GM21526 (cell line): ENCODE results near the gene MBNL2.

ENCODE experiments used
- ATAC-seq: cut with Tn5 transposase; IDR thresholded peaks from one replicate; pipeline ENCODE4 v1.9.1; 2021; ENCODE audit warnings: moderate library complexity; ENCODE audit not compliant: unreplicated experiment, low FRiP score

MBNL2 gene

DNA sequence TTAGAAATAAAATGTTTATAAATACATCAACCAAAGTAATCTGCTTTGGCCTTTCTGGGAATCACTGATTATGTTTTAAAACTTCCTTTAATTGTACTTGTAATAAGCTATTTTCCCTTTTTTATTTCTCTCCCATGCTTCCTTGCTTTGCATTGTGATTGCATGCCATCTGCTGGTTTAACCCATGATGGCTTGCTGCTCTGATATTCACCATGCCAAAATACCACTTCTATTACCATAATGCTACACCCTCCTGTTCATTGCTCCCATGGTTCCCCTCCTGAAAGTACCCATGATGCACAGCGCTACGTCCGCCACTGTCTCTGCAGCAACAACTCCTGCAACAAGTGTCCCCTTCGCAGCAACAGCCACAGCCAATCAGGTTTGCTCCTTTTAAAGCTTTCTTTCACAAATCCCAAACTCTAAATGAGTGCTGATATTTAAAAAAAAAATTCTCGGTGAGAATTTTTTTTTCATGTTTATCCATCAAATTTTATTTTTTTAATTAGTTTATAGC lies 144.1 kb downstream of the MBNL2 start:
- ATAC-seq = no peak

DNA sequence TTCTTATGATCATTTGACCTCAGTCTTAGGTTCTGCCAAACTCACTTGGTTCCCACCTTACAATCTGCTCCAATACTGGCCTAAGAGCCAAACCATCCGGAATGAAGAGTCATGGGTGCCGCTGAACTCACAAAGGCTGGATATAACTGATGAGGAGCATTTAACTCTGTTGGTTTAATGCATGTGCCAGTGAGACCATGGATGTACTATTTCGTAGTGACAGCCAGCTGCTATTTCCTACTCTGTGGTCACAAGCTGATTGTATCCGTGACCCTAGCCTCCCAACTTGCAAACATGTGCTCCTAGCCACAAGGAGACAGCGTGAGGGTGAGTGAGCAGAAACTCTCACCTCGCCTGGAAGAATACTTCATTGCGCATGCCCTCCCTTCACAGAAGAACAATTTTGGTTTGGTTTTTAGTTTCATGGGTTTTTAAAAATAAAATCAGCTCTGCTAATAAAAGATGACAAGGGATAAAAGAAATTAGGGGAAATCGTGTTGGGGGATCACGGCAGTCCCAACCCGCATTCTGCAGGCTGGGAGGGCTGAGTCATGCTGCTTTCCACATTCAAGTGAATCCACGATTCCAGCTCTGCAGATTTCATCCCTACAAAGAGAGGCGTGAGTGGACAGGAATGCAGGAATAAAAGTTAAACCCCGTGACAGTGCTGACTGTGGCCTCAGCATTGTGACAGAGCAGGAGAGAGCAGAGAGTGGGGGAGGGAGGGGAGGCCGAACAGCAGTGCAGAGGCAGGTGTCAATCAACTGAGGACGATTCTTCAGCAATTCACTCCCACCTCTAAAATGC lies 145.1 kb downstream of the MBNL2 start:
- ATAC-seq = no peak

DNA sequence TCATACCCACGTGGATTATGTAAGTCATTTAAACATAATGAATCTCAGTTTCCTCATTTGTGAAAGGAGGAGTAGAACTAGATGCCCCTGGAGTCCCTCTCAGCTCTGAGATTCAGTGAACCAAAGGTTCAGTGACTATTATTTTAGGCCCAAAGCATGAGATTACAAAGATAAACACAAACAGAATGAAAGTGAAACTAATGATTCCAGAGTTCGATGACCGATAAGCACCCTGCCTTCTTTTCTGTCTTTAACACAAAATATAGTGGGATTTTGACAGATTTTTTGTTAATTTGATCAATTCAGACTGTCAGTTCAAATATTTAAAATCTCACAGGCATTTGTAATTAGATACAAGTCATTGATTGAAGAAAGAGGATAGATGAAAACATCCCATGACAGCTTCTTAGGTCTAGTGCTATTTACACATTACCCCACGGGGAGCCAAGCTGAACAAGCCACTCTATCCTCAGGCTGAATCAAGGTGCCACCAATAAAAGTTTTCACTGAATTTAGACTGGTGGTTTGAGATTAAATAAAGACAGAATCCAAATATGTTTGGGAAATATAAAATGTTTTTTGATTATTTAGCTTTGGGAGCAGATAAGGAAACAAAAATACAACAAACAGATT lies 147.2 kb downstream of the MBNL2 start:
- peak; percentile 88 for ATAC-seq

DNA sequence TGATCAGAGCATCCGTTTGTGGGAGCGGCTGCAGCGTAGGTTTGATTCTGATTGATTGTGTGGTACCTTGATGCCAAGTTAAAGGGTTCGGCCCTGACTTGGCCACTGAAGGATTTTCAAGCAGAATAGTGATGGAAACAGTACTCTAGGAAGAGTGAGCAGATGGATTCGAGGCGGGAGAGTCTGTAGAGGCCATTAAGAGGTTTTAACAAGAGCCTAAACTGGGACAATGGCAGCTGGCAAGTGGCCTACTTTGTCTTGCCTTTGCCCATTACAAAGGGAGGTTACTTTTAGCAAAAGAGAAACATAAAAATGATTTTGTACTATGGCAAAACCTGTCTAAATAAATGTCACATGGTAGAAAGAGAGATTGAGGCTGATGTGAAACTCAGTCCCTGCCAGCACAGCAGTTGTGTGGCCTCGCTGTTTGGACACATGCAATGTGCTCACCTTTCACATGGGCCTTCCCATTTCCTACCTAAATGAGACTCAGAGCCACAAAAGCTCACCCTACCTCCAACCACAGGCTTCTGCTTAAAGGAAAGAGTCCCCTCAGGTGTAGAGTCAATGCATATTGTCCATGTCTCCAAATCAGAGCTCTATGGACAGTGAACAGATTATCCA lies 149.5 kb downstream of the MBNL2 start:
- no peak for ATAC-seq

DNA sequence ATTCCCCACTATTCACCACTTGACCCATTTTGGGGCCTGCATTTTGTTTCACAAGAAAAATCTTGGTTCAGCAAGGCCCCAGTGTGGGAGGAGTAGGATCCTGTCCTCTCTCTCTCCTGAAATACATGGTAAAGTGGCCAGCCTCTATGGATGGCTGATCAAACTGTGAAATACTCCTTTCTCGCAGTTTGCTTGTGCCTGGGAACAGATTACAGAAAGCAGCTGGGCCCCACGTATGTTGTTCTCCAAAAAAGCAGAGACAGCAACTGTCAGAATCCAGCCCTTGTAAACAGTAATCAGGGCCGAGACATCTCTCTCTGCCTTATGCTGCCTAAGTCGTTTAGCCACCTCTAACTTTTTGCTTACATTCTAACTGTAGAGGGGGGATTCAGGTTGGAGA lies 150.8 kb downstream of the MBNL2 start:
- ATAC-seq = no peak

DNA sequence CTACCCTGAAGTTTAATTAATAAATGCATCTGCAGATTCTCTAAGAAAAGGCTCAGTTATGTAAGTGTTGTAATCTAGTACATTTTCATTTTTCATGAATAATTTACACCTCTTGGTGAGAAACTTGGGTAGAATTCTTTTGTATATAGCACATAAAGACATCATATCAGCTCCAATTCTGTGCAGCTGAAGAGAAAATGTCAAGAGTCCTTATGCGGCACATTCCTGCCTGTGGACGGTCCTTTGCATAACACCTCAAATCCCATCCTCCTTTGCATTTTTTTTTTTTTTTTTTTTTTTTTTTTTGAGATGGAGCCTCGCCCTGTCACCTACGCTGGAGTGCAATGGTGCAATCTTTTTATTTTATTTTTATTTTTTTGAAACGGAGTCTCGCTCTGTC lies 151.7 kb downstream of the MBNL2 start:
- no peak for ATAC-seq

DNA sequence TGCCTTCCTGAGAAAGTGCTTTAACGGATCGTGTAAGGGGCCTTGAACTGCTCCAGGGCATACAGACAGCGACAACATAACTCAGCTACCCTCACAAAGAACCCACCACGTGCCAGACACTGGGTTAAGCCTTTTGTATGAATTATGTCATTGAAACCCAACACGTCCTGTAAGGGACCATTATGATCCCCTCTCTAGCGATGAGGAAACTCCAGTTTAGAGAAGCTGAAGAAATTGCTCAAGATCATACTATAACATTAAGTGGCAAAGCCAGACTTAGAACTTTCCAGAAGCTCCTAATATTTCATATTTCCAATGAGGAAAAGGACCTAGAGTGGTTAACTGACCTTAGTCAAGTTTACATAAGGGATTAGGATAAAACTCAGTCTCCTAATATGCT lies 154.8 kb downstream of the MBNL2 start:
- no peak for ATAC-seq

DNA sequence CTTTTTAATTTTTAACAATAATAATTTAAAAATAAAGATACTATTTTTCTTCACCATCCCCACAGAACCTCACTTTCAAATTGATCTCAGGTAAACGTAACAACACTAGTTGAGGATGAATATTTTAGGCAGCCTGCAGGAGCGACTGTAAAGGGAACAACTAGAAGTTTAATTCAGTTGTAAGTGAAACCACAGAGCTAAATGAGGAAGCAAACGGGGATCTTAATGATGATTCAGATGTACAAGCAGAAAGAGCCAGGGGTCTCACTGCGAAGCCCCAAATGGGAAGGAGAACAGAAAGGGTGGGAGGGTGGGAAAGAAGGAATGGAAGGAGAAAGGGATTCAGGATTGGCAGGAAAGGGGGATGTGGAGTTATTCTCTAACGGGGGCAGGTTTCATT lies 157.3 kb downstream of the MBNL2 start:
- no peak for ATAC-seq

DNA sequence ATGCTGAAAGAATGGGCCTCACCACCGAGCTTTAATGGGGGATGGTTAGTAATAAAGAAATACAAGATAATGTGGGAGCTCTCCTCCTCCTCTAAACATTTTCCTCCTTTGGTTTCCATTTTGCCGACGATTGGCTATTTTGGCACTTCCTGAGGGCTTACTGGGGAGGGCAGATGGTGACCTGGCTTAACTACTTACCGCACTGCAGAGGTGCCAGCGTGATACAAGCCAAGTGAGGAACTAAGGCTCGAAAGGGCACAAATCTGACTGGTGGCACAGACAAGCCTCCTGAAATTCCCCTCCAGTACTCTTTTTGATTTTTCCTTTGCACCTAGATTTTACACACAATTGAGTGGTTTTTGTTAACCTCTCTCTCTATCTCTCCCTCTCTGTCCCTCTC lies 158.6 kb downstream of the MBNL2 start:
- ATAC-seq = no peak

DNA sequence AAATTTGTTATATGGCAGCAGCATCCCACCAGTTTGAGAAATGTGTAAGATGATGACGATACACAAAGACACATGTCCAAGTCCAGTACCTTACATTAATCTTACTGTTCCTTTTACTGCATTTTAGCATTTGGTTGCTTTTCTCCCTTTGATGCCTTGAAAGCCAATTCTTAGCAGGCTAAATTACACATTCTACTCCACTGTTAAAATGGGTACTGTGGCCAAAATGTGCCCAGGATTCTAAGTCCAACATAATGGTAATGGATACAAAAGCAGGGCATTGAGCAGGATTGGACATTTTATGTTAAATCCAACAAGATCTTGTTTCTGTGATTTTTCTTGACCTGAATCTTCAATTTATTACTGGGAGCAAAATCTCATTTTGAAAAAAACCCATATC lies 159.1 kb downstream of the MBNL2 start:
- ATAC-seq = no peak

DNA sequence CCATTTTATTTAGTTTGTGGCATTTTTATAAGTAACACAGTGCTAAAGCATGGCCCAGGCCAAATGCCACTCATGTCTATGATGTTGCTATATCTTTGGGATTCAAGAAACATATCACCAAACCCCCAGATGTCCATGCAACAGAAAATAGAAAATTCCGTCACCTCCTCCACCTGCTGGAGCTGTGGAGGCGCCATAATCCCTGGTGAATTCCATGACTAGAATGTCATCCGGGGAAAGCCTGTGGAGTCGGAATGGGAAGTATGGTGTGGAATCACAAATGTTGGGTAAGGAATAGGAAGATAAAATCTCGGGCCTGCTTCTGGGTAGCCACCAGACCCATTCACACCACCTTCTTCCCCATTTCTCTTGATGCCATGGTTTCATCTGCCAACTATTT lies 160.1 kb downstream of the MBNL2 start:
- no peak for ATAC-seq

DNA sequence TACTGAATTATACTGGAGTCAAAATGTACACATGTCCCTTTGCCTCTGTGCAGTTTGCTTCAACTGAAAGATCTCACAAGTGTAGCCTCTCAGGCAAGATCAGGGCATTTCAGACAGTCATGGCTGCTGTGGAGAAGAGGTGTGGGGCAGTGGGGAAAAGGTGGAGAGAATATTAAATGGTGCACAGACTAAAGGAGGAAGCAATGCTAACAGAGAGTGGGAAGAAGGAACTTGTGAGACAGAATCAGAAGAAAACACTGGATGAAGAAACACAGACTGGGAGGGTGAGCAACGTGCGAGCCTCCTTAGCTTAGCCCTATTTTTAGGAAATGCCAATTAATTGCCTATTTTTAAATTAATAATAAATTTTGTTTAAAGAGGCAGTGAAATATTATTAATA lies 162.2 kb downstream of the MBNL2 start:
- ATAC-seq = no peak

DNA sequence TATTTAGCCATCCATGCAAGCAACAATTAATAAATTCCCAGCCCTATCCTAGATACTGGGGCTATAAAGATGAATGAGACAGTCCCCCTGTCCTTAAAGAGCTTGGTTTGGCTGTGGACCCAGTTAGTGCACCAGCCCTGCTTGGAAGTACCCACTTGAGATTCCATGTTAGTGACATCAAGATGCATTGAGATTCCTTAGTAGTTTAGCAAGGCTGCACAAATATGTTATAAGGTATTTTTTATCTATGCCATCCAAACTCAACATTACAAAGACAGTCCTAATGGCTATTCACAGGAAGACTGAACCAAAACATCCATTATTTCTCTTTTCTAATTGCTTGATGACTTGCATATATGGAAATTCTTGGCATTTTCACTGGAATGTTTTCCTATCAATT lies 163.0 kb downstream of the MBNL2 start:
- no peak for ATAC-seq

DNA sequence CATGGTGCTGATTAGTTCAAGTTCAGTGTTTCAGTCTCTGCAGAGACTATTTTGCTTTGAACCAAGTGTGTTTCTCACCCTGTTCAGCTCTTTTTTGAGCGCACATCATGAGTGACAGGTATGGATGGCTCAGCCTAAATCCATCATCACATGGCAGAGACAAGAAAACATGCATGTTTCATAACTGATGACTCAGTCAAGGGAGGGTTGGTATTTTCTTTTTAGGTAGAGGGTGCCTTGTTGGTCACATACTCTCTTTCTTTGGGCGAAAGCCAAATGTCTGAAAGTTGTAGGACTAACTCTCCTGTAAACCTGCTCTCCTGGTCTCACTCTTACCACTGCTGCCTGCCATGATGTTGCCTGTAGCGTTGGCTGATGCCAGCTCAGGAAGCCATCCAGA lies 163.7 kb downstream of the MBNL2 start:
- ATAC-seq = no peak

DNA sequence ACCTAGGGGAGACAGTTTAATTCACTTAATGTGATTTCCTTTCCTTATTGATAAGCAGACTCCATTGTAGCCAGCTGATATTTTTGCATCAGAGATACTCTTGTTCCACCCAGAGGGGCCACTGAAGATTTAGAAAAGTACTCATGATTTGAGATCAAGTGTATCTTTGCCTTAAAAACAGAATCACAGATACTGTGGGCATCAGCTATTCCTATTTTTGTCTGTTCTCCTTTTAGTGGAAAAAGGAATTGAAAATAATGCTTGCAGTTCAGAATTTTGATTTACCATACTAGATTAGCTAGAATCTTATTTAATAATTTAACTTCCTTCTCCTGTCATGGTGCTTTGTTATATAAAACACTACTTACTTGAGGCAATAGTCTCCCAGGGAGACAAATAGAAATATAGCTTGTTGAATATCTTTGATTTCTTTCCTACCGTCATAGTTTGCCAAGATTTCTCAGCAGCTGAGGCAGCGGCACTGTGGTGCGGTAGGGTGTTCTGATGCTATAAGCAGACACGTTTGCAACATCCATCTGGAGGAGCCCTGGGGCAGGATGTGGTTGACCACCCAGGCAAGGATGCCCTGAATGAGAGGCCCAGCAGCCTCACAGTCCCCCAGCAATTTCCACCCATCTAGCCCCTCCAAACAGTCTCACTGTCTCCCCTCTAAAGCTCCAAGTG lies 164.8 kb downstream of the MBNL2 start:
- ATAC-seq = no peak

DNA sequence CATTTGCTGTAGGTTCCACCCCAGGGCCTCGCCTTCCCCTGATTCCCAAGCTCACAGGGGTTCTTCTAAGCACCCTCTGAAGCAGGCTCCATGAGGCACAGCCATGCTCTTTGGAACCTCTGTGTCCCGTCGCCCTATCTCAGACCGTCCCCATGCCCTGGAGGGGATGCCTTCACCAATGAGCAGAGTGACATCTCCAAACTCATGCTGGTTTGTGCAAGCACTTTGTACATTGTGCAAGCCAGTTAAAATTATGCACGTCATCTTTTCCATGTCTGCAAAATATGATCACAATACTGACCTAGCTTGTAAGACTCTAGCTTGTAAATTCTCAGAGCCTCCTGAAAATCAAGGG lies 165.3 kb downstream of the MBNL2 start:
- no peak for ATAC-seq

DNA sequence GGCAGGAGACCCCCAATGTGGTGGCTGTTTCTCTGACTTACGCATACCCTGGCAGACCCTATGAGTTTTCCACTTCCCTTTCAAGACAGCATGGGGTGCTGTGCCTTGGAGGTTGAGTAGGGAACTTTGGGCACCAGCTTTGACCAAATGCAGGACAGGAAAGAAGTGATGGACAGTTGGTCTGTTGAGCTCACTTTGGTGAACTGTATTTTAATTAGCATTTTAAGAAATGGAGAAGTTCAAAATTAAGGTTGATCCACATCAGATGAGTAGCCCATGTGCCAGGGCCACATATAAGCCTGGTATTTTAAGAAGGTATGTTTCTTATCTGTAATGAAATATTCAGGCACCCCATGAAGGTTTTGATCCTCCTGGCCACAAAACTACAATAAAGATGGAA lies 165.8 kb downstream of the MBNL2 start:
- no peak for ATAC-seq

DNA sequence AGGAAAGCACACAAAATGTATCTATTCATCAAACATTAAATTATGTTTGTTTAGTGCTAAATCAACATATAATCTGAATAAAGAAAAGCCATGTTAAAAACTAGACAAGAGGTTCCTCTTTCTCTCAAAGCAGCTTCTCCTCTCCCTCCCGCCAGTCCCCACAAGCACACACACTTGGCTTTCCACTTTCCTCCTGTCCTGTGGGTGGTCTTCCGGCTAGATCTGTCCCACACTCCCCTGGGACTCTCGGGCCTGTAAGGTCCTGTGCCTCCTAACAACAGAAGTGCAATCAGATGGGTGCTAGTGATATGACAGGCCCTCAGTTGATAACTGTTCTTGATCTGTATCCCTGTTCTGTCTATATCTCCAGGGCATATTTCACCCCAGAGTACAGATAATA lies 166.2 kb downstream of the MBNL2 start:
- ATAC-seq = no peak

DNA sequence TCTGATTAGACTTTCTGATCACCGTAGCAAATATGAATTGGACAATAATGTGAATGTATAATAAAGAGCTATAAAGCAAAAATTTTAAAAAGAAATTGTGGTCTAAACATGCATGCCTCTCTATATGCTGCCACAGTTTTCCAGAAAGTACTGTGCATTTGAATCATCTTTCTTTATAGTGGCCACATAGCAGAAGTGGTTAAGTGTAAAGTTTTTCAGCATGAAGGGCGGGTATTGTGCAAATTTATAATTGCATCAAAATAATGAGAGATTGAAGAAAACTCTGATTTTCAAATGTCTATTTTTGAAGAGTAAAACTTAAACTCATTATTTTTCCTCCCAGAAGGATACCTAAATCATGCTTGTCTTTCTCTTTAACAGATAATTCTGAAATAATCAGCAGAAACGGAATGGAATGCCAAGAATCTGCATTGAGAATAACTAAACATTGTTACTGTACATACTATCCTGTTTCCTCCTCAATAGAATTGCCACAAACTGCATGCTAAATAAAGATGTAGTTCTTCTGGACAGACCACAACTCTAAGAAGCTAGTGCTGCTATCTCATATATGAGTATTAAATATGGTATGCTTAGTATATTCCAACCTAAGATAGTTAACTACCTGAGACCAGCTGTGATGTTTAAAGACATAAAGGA lies 168.9 kb downstream of the MBNL2 start:
- no peak for ATAC-seq

DNA sequence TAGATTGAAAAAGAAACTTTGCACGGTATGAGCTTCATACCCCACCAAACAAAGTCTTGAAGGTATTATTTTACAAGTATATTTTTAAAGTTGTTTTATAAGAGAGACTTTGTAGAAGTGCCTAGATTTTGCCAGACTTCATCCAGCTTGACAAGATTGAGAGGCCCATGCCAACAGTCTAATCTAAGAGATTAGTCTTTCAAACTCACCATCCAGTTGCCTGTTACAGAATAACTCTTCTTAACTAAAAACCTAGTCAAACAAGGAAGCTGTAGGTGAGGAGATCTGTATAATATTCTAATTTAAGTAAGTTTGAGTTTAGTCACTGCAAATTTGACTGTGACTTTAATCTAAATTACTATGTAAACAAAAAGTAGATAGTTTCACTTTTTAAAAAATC lies 169.9 kb downstream of the MBNL2 start:
- no peak for ATAC-seq

DNA sequence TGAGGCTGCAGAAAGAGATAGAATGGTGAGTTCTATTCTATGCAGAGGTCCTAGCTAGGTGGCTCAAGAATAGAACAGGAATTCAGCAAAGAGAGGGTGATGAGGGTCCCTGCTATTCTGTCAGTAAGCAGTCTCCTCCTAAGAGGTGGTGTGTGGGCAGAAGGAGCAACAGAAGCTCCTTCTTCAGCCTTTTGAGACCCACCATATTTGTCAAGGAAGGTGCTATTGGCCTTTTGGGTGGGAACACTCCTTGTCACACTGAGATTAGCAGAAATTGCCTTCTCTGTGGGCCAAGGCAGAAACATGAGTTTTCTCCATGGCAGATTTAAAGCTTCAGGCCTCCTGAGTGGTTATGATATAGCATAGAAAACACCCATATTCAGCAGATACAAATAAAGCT lies 172.4 kb downstream of the MBNL2 start:
- no peak for ATAC-seq
